ENCODE data around the gene ZBTB16.
A peak's percentile ranks its signal among the peaks of the same experiment; 100 is the strongest.

Gene ZBTB16

GRCh38 chr11:114130115-114130576, 70.6 kb downstream of the ZBTB16 start:
- DNase-seq: no peak

GRCh38 chr11:114130629-114131277, 71.2 kb downstream of the ZBTB16 start:
- DNase-seq: peak in 2 of 56 donors; percentile 13 to 25

- DNase-seq: peak in 24 of 56 donors; percentile 4 to 61 (median 26)
Measured at GRCh38 chr11:114131461-114131864, 72.0 kb downstream of the ZBTB16 start.

GRCh38 chr11:114132417-114132816, 72.9 kb downstream of the ZBTB16 start:
- DNase-seq: no peak

- DNase-seq: no peak
Measured at GRCh38 chr11:114132944-114133394, 73.5 kb downstream of the ZBTB16 start.

GRCh38 chr11:114133548-114134329, 74.2 kb downstream of the ZBTB16 start:
- no peak for DNase-seq

- DNase-seq: no peak
Measured at GRCh38 chr11:114134870-114135269, 75.4 kb downstream of the ZBTB16 start.

- DNase-seq: no peak
Measured at GRCh38 chr11:114135737-114136151, 76.2 kb downstream of the ZBTB16 start.

GRCh38 chr11:114136686-114137640, 77.5 kb downstream of the ZBTB16 start:
- no peak for DNase-seq

- peak in 1 of 56 donors; percentile 23 for DNase-seq
Measured at GRCh38 chr11:114137838-114138237, 78.3 kb downstream of the ZBTB16 start.

GRCh38 chr11:114138411-114138810, 78.9 kb downstream of the ZBTB16 start:
- no peak for DNase-seq

- DNase-seq: no peak
Measured at GRCh38 chr11:114140826-114141225, 81.3 kb downstream of the ZBTB16 start.

- no peak for DNase-seq
Measured at GRCh38 chr11:114141863-114142580, 82.5 kb downstream of the ZBTB16 start.

- DNase-seq: no peak
Measured at GRCh38 chr11:114142707-114143106, 83.2 kb downstream of the ZBTB16 start.

GRCh38 chr11:114145166-114145775, 85.8 kb downstream of the ZBTB16 start:
- DNase-seq: no peak

- no peak for DNase-seq
Measured at GRCh38 chr11:114147375-114148012, 88.0 kb downstream of the ZBTB16 start.

- no peak for DNase-seq
Measured at GRCh38 chr11:114148013-114148382, 88.5 kb downstream of the ZBTB16 start.

GRCh38 chr11:114149689-114150407, 90.3 kb downstream of the ZBTB16 start:
- no peak for DNase-seq

- DNase-seq: no peak
Measured at GRCh38 chr11:114150671-114151070, 91.2 kb downstream of the ZBTB16 start.

Measured in nucleus accumbens (tissue), 56 donors.